Choroid plexus epithelial cell (primary cell): ENCODE data around the gene ZNF197.

Experiments
- DNase-seq: peaks from one replicate; pipeline ENCODE4 v3.0.0-alpha.2; 2010; ENCODE audit warnings: low read depth
- H3K4me3 ChIP-seq: 2 replicates; pipeline ENCODE4 v1.5.1; 2011; ENCODE audit warnings: low read depth, mild to moderate bottlenecking, control low read depth, low read length, moderate library complexity
- TF ChIP-seq, protein P1 (sequence below): conservative IDR thresholded peaks from 2 replicates; pipeline ENCODE4 v1.5.1; 2011; ENCODE audit warnings: low read depth, mild to moderate bottlenecking, control low read depth, inconsistent platforms, low read length, moderate library complexity

Gene ZNF197

DNA sequence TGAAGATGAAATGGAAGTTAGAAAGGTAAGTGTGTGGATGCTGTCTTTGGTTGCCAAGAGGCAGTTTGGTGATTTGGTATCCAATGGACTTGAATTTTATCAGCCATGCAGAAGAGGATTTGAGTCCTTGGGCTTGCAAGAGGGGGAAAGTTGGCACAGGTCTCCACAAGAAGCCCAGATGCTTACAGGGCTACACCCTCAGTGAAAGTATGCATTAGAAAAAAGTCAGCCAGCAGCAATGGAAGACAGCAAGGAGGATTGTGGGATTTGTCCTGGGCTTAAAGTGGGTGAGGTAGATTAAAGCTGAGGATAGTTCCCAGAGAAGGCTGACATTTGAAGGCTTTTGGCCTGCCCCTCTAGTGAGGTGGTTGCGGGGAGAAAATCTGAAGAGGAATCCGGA lies 23.1 kb upstream of the ZNF197 start:
- H3K4me3 ChIP-seq: no peak overlapping the region
- TF ChIP-seq, protein P1, sequence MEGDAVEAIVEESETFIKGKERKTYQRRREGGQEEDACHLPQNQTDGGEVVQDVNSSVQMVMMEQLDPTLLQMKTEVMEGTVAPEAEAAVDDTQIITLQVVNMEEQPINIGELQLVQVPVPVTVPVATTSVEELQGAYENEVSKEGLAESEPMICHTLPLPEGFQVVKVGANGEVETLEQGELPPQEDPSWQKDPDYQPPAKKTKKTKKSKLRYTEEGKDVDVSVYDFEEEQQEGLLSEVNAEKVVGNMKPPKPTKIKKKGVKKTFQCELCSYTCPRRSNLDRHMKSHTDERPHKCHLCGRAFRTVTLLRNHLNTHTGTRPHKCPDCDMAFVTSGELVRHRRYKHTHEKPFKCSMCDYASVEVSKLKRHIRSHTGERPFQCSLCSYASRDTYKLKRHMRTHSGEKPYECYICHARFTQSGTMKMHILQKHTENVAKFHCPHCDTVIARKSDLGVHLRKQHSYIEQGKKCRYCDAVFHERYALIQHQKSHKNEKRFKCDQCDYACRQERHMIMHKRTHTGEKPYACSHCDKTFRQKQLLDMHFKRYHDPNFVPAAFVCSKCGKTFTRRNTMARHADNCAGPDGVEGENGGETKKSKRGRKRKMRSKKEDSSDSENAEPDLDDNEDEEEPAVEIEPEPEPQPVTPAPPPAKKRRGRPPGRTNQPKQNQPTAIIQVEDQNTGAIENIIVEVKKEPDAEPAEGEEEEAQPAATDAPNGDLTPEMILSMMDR: no peak
- DNase-seq: no peak

DNA sequence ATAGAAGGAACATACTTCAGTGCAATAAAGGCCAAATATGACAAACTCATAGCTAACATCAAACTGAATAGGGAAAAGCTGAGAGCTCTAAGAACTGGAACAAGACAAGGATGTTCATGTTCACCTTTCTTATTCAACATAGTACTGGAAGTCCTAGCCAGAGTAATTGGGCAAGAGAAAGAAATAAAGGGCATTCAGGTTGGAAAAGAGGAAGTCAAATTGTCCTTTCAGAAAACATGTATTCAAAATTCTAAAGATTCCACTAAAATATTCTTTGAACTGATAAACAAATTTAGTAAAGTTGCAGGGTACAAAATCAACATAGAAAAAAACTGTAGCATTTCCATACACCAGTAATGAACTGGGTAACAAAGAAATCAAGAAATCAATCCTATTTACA lies 12.2 kb upstream of the ZNF197 start:
- no peak overlapping the region for H3K4me3 ChIP-seq
- DNase-seq: no peak

DNA sequence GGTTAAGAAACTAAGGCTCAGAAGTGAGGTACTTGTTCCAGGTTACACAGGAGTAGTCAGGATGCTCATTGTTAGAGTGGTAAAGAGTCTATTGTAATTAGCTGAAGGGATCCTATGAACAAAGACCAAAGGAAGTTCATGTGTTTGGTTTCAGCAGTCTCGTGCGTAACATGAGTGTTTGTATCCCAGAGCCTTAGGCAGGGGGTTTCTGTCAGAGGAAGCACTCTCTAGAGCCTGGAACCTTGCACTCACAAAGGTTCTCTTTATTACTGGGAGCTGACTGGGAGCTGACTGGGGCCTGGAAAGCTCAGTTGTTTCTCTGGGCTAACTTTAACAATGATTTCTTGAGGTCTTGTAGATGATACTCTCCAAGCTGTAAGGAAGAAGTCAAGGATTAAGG lies 3.9 kb downstream of the ZNF197 start:
- no peak for DNase-seq
- TF ChIP-seq, protein P1: no peak
- H3K4me3 ChIP-seq: no peak overlapping the region

More for the DNA sequence above, 12.2 kb upstream of the ZNF197 start:
- TF ChIP-seq, protein P1: no peak

DNA sequence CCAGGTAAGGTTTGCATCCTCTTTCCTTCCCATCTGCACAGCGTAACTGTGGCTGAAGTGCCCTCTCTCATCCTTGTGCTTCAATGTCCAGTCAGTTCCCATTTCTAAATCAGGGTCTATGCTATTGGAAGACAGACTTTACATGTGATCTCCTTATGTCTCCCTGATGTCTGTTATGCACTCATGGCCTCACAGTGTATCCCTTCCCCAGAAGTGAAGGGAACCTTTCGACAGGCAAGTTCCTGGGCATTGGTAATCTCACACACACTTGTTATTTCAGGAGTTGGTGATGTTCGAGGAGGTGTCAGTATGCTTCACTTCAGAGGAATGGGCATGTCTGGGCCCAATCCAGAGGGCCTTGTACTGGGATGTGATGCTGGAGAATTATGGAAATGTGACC lies 7.4 kb downstream of the ZNF197 start:
- TF ChIP-seq, protein P1: no peak
- no peak for DNase-seq
- H3K4me3 ChIP-seq: no peak overlapping the region

DNA sequence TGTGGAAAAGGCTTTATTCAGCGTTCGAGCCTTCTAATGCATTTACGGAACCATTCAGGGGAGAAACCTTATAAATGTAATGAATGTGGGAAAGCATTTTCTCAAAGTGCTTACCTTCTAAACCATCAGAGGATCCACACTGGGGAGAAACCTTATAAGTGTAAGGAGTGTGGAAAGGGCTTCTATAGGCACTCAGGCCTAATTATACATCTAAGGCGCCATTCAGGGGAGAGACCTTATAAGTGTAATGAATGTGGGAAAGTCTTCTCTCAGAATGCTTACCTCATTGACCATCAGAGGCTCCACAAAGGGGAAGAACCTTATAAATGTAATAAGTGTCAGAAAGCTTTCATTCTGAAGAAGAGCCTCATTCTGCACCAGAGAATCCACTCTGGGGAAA lies 17.5 kb downstream of the ZNF197 start:
- TF ChIP-seq, protein P1: no peak
- H3K4me3 ChIP-seq: no peak overlapping the region
- no peak for DNase-seq

DNA sequence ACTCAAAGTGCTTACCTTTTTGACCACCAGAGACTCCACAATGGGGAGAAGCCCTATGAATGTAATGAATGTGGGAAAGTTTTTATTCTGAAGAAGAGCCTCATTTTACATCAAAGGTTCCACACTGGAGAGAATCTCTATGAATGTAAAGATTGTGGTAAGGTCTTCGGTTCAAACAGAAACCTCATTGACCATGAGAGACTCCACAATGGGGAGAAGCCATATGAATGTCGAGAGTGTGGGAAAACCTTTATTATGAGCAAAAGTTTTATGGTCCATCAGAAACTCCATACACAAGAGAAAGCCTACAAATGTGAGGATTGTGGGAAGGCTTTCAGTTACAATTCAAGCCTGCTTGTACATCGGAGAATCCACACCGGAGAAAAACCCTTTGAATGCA lies 18.2 kb downstream of the ZNF197 start:
- no peak overlapping the region for H3K4me3 ChIP-seq
- TF ChIP-seq, protein P1: no peak
- DNase-seq: no peak

DNA sequence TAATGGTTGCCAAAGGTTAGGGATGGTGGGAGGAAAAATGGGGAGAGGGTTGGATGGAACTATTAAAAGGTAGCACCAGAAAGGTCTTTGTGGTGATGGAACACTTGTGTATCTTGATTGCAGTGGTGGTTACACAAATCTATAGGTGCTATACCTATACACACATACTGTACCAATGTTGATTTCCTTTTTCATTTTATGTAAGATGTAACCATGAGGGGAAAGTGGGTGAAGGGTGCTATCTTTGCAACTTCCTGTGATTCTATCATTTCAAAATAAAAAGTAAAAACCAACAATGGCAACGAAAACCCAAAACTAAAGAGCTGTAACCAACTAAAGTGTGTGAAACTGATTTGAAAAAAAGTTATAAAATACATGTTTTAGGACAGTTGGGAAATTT lies 22.9 kb downstream of the ZNF197 start:
- TF ChIP-seq, protein P1: no peak
- no peak overlapping the region for H3K4me3 ChIP-seq
- no peak for DNase-seq
